ENCODE results near the gene SLC5A2. TPM values are rescaled to one million over a fixed set of nuclear protein-coding genes. Genes with fewer than 3 reads are reported as not detected.
"Not testable (repeated sequence)": the region's sequence is repeated elsewhere in the genome, so short reads cannot be mapped to it uniquely, and the experiment has no call there.

SLC5A2 gene
- total RNA-seq, 2 experiments from 2014 or later: 0.21 TPM; not detected in 1

DNA sequence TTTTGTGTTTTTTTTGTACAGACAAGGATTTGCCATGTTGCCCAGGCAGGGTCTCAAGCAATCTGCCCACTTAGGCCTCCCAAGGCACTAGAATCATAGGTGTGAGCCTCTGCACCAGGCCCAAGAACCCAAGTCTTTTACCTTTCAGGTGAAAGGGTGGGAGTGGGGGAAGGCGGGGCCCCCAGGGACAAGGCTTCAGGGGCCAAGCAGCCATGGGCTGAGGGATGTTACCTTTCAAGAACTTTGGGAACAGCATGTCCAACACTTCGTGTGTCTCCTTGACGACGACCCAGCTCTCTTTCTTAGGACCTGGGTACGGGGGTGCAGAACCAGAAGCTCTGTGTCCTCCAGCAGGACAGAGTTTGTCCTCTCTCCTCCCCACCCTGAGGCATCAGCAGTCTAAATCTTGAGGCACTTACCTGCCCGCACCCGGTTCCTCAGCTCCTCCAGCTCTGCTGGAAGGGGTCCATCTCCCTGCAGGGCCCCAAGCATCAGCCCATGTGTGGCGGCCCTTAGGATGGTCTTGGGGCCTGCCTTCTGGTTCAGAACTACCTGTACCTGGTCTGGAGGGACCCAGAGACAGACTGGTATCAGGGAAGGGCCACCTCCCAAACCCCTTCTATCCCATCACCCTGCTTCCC lies 9.0 kb downstream of the SLC5A2 start:
- Mint-ChIP-seq H3K27ac (no peak overlapping the region), H3K4me3 (no peak overlapping the region), H3K27me3 (no peaks in the 10 kb centered on the region), H3K9me3 (no peaks in the 10 kb centered on the region), H3K4me1 (ENCODE audit: low read depth) (peaks cover 3% of the 10 kb centered on the region), H3K36me3 (peaks cover 4% of the 10 kb centered on the region)
- CTCF ChIA-PET: interaction anchor here (0.6 to 1.0 kb wide), 2 partner anchors 19 to 31 kb away, joined by 3 read pairs; no protein-coding TSS in a partner anchor
- intact Hi-C loops (cut with micrococcal nuclease): no loop called here
- POLR2A ChIA-PET: no interaction called here
- DNase-seq: no peak

DNA sequence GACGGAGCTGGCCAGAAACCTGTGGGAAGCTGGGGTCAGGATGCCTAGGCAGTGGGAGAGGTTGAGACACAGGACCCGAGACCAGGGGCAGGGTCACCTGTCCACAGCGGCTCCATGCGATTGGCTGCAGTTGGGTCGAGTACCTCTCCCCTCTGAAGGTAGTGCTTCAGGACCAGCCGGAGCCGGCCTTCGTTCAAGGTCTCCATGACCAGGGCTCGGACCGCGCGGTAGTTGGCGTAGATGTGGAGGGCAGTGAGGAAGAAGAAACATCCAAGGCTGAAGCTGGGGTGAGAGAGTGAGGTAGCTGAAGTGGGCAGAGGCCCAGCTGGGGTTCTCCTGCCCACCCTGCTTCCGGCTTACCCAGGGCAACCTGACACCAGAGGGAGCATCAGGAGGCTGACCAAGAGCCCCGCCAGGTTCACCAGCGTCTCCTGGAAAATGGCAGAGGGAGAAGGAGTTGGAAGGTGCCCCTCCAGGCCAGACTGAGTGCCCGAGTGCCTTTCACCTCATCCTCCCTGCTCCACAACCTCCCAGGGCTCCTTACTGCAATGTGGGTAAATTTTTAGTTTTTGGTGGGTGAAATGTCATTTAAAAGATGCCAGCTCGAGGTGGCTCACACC lies 10.7 kb downstream of the SLC5A2 start:
- ChIA-PET POLR2A (no interaction called here), CTCF (no interaction called here)
- H3K9me3 Mint-ChIP-seq: no peaks in the 10 kb centered on the region
- DNase-seq: no peak
- no peaks in the 10 kb centered on the region for H3K4me1 Mint-ChIP-seq (ENCODE audit: low read depth)
- peaks cover 9% of the 10 kb centered on the region for H3K36me3 Mint-ChIP-seq
- H3K27ac Mint-ChIP-seq: no peak overlapping the region
- intact Hi-C loops (cut with micrococcal nuclease): no loop called here
- H3K4me3 Mint-ChIP-seq: no peak overlapping the region
- no peaks in the 10 kb centered on the region for H3K27me3 Mint-ChIP-seq

DNA sequence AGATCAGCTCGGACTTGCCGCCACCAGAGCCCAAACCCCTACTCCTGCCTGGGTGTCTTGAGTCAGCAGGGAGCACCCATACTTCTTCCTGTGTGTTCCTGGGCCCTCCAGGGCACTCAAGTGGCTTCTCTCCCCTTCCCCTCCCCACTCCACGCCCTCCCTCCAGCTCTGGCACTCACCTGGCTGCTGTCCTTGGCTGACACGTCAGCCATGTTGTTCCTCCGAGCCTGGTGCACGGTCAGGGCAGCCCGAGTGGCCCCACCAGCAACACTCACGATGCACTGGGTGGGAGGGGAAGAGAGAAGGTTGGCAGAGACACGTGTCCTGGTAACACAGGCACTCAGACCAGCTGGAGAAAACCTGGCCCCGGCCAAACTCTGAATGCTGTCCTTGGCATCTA lies 13.7 kb downstream of the SLC5A2 start:
- Mint-ChIP-seq H3K9me3 (no peaks in the 10 kb centered on the region), H3K27ac (no peak overlapping the region), H3K27me3 (no peaks in the 10 kb centered on the region), H3K4me1 (ENCODE audit: low read depth) (no peaks in the 10 kb centered on the region), H3K36me3 (peaks cover 9% of the 10 kb centered on the region), H3K4me3 (no peak overlapping the region)
- DNase-seq: no peak
- POLR2A ChIA-PET: no interaction called here
- CTCF ChIA-PET: no interaction called here
- intact Hi-C loops (cut with micrococcal nuclease): no loop called here

DNA sequence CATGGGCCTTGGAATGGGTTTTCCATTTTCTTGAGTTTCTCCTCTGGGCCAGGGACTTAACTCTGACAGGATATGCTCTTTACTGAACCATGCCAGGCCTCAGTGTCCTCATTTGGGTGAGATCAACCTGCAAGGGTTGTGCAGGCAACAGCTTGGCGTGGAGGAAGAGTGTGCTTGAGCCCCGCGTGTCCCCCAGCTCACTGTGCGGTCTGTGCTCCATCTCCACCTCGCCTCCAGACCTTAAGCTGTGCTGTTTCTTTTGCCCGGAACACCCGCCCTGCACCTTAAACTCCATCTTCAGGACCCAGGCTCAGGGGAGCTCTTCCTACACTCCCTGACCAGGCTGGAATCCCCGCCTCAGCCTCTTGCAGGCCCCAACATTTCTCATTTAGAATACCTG lies 15.6 kb downstream of the SLC5A2 start:
- H3K4me3 Mint-ChIP-seq: no peak overlapping the region
- H3K4me1 Mint-ChIP-seq (ENCODE audit: low read depth): no peaks in the 10 kb centered on the region
- H3K9me3 Mint-ChIP-seq: no peaks in the 10 kb centered on the region
- peaks cover 8% of the 10 kb centered on the region for H3K36me3 Mint-ChIP-seq
- no peak for DNase-seq
- ChIA-PET POLR2A (no interaction called here), CTCF (no interaction called here)
- no peaks in the 10 kb centered on the region for H3K27me3 Mint-ChIP-seq
- H3K27ac Mint-ChIP-seq: no peak overlapping the region
- intact Hi-C loops (cut with micrococcal nuclease): no loop called here

DNA sequence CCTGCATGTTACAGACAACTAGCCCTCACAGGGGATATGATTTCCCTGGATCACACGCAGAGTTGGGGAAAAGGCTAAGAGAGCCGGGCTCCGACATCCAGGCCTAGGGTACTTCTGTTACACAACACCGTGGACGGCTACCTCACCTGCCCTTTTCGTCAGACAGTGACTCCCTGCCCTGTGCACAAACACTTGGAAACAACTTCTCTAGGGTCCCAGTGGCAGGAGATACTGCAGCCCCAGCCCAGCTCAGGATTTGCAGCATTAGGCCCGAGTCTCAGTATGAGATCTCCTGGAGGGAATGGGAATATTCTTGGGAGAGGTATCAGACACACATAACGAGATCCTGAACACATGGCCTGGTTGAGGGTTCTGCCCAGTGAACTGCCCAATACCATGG lies 17.0 kb downstream of the SLC5A2 start:
- DNase-seq: no peak
- ChIA-PET CTCF (no interaction called here), POLR2A (no interaction called here)
- Mint-ChIP-seq H3K27ac (no peak overlapping the region), H3K9me3 (no peaks in the 10 kb centered on the region), H3K4me1 (ENCODE audit: low read depth) (peaks cover 6% of the 10 kb centered on the region), H3K36me3 (peaks cover 7% of the 10 kb centered on the region), H3K4me3 (no peak overlapping the region), H3K27me3 (no peaks in the 10 kb centered on the region)
- intact Hi-C loops (cut with micrococcal nuclease): no loop called here

DNA sequence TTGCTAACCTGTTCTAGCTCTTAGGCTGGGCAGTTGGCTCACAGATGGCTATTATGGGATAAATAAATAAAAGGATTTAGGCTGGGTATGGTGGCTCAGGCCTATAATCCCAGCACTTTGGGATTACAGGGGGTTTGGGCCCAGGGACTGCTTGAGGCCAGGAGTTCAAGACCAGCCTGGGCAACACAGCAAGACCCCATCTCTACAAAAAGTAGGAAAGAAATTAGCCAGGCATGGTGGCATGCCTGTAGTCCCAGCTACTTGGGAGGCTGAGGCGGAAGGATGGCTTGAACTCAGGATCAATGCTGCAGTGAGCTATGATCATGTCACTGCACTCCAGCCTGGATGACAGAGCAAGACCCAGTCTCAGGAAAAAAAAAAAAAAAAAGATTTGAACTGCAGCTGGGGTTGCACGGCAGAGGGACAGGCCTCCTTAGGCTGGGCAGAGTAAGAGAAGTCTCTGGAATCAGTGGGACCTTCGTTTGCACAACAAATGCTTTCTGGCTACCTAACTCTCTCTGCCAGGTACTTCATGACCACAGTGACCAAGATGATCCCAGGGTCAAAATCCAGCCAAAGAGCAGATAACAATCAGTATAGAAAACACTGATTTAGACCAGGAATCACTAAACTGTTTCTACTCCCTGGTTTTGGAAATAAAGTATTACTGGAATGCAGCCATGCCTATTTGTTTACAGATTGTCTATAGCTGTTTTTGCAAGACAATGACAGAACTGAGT lies 18.5 kb downstream of the SLC5A2 start:
- POLR2A ChIA-PET: no interaction called here

DNA sequence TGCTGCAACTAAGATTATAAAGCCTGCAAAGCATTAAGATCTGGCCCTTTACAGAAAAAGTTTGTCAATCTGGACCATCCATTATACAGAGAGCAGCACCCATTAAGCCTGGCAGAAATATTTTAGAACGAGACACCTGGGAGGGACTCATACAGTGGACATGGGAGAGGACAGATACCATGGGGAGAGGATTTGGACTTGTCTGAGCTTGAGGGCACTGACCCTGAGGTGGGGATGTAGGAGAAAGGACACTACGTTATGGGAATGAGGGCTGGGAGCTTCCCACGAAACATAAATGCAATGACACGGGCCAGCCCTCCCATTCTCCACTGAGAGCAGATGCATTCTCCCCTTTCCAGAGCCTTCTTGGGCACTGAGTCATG lies 19.0 kb downstream of the SLC5A2 start:
- peaks cover 24% of the 10 kb centered on the region for H3K4me1 Mint-ChIP-seq (ENCODE audit: low read depth)
- H3K27ac Mint-ChIP-seq: no peak overlapping the region
- no peaks in the 10 kb centered on the region for H3K9me3 Mint-ChIP-seq
- ChIA-PET POLR2A (no interaction called here), CTCF (interaction anchor here (0.8 kb wide), 1 partner anchor 27 kb away, joined by 3 read pairs; no protein-coding TSS in a partner anchor)
- intact Hi-C loops (cut with micrococcal nuclease): no loop called here
- DNase-seq: no peak
- peaks cover 13% of the 10 kb centered on the region for H3K36me3 Mint-ChIP-seq
- H3K27me3 Mint-ChIP-seq: no peaks in the 10 kb centered on the region
- H3K4me3 Mint-ChIP-seq: no peak overlapping the region

More for the DNA sequence above, 18.5 kb downstream of the SLC5A2 start:
- Mint-ChIP-seq H3K4me1 (ENCODE audit: low read depth) (peaks cover 20% of the 10 kb centered on the region), H3K27ac (no peak overlapping the region), H3K27me3 (no peaks in the 10 kb centered on the region), H3K9me3 (no peaks in the 10 kb centered on the region), H3K36me3 (peaks cover 13% of the 10 kb centered on the region), H3K4me3 (no peak overlapping the region)
- CTCF ChIA-PET: interaction anchor here (0.8 kb wide), 1 partner anchor 28 kb away, joined by 3 read pairs; no protein-coding TSS in a partner anchor
- no peak for DNase-seq
- intact Hi-C loops (cut with micrococcal nuclease): no loop called here

DNA sequence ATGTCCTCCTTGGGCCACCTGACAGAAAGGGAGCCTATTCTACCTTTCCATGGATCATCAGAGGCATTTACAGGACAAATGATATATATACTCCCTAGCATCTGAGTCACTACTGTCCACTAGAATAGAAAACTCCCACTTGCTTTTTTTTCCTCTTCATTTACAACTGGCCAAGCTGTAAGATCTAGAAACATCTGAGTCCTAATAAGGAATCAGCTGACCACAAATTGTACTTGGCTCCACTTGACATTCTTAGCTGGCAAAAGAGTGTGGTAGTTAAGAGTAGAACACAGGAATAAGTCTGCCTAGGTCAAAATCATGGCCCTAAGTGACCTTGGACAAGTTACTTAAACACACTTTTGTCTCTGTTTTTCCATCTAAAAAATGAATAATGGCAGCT lies 20.1 kb downstream of the SLC5A2 start:
- peaks cover 10% of the 10 kb centered on the region for H3K36me3 Mint-ChIP-seq

DNA sequence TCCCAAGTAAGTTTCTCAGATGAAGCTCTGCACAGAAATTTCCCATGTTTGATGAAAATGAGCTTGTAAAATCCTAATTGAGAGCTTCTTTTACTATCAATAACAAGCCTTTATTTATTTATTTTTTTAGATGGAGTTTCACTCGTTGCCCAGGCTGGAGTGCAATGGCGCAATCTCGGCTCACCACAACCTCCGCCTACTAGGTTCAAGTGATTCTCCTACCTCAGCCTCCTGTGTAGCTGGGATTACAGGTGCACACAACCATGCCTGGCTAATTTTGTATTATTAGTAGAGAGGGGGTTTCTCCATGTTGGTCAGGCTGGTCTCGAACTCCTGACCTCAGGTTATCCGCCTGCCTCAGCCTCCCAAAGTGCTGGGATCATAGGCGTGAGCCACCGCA lies 20.6 kb downstream of the SLC5A2 start:
- H3K9me3 Mint-ChIP-seq; intact Hi-C loops (cut with micrococcal nuclease); H3K27me3 Mint-ChIP-seq; POLR2A ChIA-PET; H3K4me3 Mint-ChIP-seq; DNase-seq; H3K27ac Mint-ChIP-seq: not testable (repeated sequence)
- CTCF ChIA-PET: interaction anchor here (0.5 to 1.5 kb wide), 3 partner anchors 60 to 521 kb away, joined by 3 read pairs; no protein-coding TSS in a partner anchor
- peaks cover 11% of the 10 kb centered on the region for H3K36me3 Mint-ChIP-seq
- peaks cover 29% of the 10 kb centered on the region for H3K4me1 Mint-ChIP-seq (ENCODE audit: low read depth)

More for the DNA sequence above, 20.1 kb downstream of the SLC5A2 start:
- ChIA-PET CTCF (no interaction called here), POLR2A (no interaction called here)
- H3K4me3 Mint-ChIP-seq: no peak overlapping the region
- no peaks in the 10 kb centered on the region for H3K9me3 Mint-ChIP-seq
- DNase-seq: no peak
- H3K27ac Mint-ChIP-seq: no peak overlapping the region
- H3K27me3 Mint-ChIP-seq: no peaks in the 10 kb centered on the region
- peaks cover 29% of the 10 kb centered on the region for H3K4me1 Mint-ChIP-seq (ENCODE audit: low read depth)
- intact Hi-C loops (cut with micrococcal nuclease): no loop called here

DNA sequence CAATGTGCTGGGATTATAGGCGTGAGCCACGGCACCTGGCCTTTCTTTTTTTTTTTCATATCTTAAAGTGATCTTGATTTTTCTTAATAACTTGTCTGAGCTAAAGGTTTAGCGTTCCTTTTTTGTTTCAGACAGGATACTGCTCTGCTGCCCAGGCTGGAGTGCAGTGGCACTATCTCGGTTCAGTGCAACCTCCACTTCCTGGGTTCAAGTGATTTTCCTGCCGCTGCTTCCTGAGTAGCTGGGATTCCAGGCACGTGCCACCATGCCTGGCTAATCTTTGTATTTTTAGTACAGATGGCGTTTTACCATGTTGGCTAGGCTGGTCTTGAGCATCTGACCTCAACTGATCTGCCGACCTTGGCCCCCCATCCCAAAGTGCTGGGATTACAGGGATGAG lies 21.2 kb downstream of the SLC5A2 start:
- ChIA-PET POLR2A (no interaction called here), CTCF (interaction anchor here (0.5 to 1.5 kb wide), 2 partner anchors 61 to 364 kb away, joined by 3 read pairs; no protein-coding TSS in a partner anchor)
- Mint-ChIP-seq H3K9me3 (no peaks in the 10 kb centered on the region), H3K4me1 (ENCODE audit: low read depth) (peaks cover 34% of the 10 kb centered on the region), H3K36me3 (peaks cover 12% of the 10 kb centered on the region), H3K27ac (no peak overlapping the region), H3K4me3 (no peak overlapping the region), H3K27me3 (no peaks in the 10 kb centered on the region)
- intact Hi-C loops (cut with micrococcal nuclease): loop anchor here (2.0 kb wide), 2 partner anchors 197 to 365 kb away; no protein-coding TSS in a partner anchor
- DNase-seq: no peak

DNA sequence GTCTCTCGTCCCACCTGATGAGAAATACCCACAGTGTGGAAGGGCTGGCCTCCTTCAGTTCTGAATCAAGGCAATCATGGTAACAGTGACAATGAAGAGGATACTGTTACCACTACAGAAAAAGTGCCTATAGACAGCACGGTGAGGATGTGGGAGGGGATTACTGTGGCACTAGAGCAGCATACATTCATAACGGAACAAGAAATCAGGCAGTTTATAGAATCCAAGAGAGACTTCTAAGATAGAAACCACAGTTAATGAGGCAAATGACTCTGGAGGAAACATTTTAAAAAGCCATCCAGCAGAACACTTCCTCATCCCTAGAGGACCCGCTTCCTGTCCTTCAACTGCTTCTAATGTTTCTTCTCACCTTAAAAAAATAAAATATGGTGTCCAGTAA lies 22.6 kb downstream of the SLC5A2 start:
- Mint-ChIP-seq H3K27ac (peak overlapping the region; percentile 76), H3K4me3 (no peak overlapping the region), H3K4me1 (ENCODE audit: low read depth) (peaks cover 42% of the 10 kb centered on the region), H3K9me3 (no peaks in the 10 kb centered on the region), H3K27me3 (no peaks in the 10 kb centered on the region), H3K36me3 (peaks cover 12% of the 10 kb centered on the region)
- ChIA-PET CTCF (no interaction called here), POLR2A (interaction anchor here (1.1 to 1.2 kb wide), 2 partner anchors 47 to 369 kb away, joined by 3 to 4 read pairs; no protein-coding TSS in a partner anchor)
- intact Hi-C loops (cut with micrococcal nuclease): loop anchor here (2.0 kb wide), 2 partner anchors 195 to 363 kb away; no protein-coding TSS in a partner anchor
- peak; percentile 62 for DNase-seq

DNA sequence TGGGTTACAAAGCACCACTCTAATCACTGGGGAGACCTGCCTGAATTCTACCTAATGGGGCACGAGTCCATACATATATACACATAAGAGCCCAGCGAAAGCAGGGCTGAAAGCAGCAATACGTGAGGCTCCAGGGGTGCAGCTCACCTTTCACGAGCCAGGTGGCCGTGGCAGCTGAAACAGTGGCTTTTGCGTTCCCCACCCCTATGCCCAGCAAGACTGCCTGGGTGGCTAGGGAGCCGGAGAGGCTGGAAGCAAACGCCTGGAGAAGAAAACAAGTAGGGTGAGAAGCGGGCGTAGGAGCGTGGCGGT lies 24.6 kb downstream of the SLC5A2 start:
- intact Hi-C loops (cut with micrococcal nuclease): no loop called here
- H3K4me1 Mint-ChIP-seq (ENCODE audit: low read depth): peaks cover 44% of the 10 kb centered on the region
- CTCF ChIA-PET: interaction anchor here (0.6 to 2.8 kb wide), 4 partner anchors 48 to 361 kb away, joined by 3 to 19 read pairs (median 4); partner anchors contain the start of gene ARMC5
- no peak for DNase-seq
- no peaks in the 10 kb centered on the region for H3K27me3 Mint-ChIP-seq
- peaks cover 12% of the 10 kb centered on the region for H3K36me3 Mint-ChIP-seq
- no peaks in the 10 kb centered on the region for H3K9me3 Mint-ChIP-seq
- peak overlapping the region; percentile 94 for H3K27ac Mint-ChIP-seq
- H3K4me3 Mint-ChIP-seq: peak overlapping the region; percentile 93
- POLR2A ChIA-PET: interaction anchor here (1.2 to 2.3 kb wide), 8 partner anchors 18 to 370 kb away, joined by 3 to 11 read pairs (median 4); partner anchors contain the start of genes FUS and ZNF267

Measured in activated CD4-positive, alpha-beta memory T cell treated with anti-CD3 and anti-CD28 coated beads for 36 hours (primary cell).